NOMO-1 treated with dmso at 0.1 percent for 144 hours (cell line): ENCODE measurements around the gene TMEM54.
A peak's percentile ranks its signal among the peaks of the same experiment; 100 is the strongest.

Experiments
- DNase-seq: peaks from one replicate; lab custom pipeline; 2025; ENCODE audit not compliant: unreplicated experiment; lab: John Stamatoyannopoulos, UW

The TMEM54 gene

GRCh38 chr1:32881871-32882850 lies 19.0 kb downstream of the TMEM54 start:
- DNase-seq, result no peak

- no peak for DNase-seq
Measured at GRCh38 chr1:32881291-32881690, 19.9 kb downstream of the TMEM54 start.

- no peak for DNase-seq
Measured at GRCh38 chr1:32878637-32879041, 22.6 kb downstream of the TMEM54 start.

- no peak for DNase-seq
Measured at GRCh38 chr1:32878183-32878582, 23.0 kb downstream of the TMEM54 start.

GRCh38 chr1:32877211-32878110 lies 23.7 kb downstream of the TMEM54 start:
- no peak for DNase-seq

- peak; percentile 24 for DNase-seq
Measured at GRCh38 chr1:32876341-32877210, 24.6 kb downstream of the TMEM54 start.

GRCh38 chr1:32874860-32875752 lies 26.1 kb downstream of the TMEM54 start:
- DNase-seq, result no peak

- no peak for DNase-seq
Measured at GRCh38 chr1:32873484-32873883, 27.7 kb downstream of the TMEM54 start.

GRCh38 chr1:32872192-32872460 lies 29.1 kb downstream of the TMEM54 start:
- no peak for DNase-seq

GRCh38 chr1:32871364-32872191 lies 29.6 kb downstream of the TMEM54 start:
- no peak for DNase-seq

GRCh38 chr1:32870615-32871363 lies 30.4 kb downstream of the TMEM54 start, which contains the start of gene FNDC5:
FNDC5 (minus strand) TSS chr1:32870912.
- no peak for DNase-seq

GRCh38 chr1:32869923-32870614 lies 31.1 kb downstream of the TMEM54 start:
- DNase-seq, result no peak

- DNase-seq, result no peak
Measured at GRCh38 chr1:32868806-32869455, 32.3 kb downstream of the TMEM54 start.

- no peak for DNase-seq
Measured at GRCh38 chr1:32868085-32868484, 33.1 kb downstream of the TMEM54 start.

GRCh38 chr1:32867671-32868070 lies 33.5 kb downstream of the TMEM54 start:
- no peak for DNase-seq

GRCh38 chr1:32867151-32867550 lies 34.0 kb downstream of the TMEM54 start:
- no peak for DNase-seq
